OCI-LY7 (cell line): Measurements from ENCODE around the gene MPL.

ENCODE experiments used
- EZH2phosphoT487 ChIP-seq: fragments of 200-600 bp; sonication (generic); IDR thresholded peaks from 2 replicates; pipeline ENCODE4 v1.6.1; 2018; ENCODE audit warnings: low read depth, borderline replicate concordance, mild to moderate bottlenecking, mixed run types, antibody characterized with exemption, low read length, moderate library complexity, mixed read lengths
- TF ChIP-seq, protein P1 (sequence below): fragments of 200-600 bp; sonication (generic); conservative IDR thresholded peaks from 2 replicates; pipeline ENCODE4 v1.5.1; 2014; ENCODE audit warnings: mild to moderate bottlenecking, antibody characterized with exemption, low read length, moderate library complexity, mixed read lengths

- TF ChIP-seq, protein P1, sequence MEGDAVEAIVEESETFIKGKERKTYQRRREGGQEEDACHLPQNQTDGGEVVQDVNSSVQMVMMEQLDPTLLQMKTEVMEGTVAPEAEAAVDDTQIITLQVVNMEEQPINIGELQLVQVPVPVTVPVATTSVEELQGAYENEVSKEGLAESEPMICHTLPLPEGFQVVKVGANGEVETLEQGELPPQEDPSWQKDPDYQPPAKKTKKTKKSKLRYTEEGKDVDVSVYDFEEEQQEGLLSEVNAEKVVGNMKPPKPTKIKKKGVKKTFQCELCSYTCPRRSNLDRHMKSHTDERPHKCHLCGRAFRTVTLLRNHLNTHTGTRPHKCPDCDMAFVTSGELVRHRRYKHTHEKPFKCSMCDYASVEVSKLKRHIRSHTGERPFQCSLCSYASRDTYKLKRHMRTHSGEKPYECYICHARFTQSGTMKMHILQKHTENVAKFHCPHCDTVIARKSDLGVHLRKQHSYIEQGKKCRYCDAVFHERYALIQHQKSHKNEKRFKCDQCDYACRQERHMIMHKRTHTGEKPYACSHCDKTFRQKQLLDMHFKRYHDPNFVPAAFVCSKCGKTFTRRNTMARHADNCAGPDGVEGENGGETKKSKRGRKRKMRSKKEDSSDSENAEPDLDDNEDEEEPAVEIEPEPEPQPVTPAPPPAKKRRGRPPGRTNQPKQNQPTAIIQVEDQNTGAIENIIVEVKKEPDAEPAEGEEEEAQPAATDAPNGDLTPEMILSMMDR, result no peak
- no peak for TF ChIP-seq EZH2phosphoT487
Measured at GRCh38 chr1:43321331-43321891, 16.2 kb upstream of the MPL start.
